ENCODE data around the gene SPRED1. TPM values are rescaled to one million over a fixed set of nuclear protein-coding genes. Genes with fewer than 3 reads are reported as not detected.

SPRED1 gene
- total RNA-seq, 1 donor from 2014 or later, result 29.8 TPM

- TF ChIP-seq CTCF (IDR thresholded peaks at IDR 0.05), result no peak
- H3K9me3 Mint-ChIP-seq (ENCODE audit: low read depth), result peaks cover 3% of the 10 kb centered on the region
- H3K27me3 Mint-ChIP-seq (ENCODE audit: low read depth), result no peaks in the 10 kb centered on the region
- H3K27ac Mint-ChIP-seq (ENCODE audit: unreplicated experiment), result peak overlapping the region; percentile 50
- peaks cover 36% of the 10 kb centered on the region for H3K4me1 Mint-ChIP-seq (ENCODE audit: low read depth)
- no peaks in the 10 kb centered on the region for H3K36me3 Mint-ChIP-seq (ENCODE audit: low read depth)
- no peak for DNase-seq (ENCODE audit: low spot score)
- H3K4me3 Mint-ChIP-seq (ENCODE audit: unreplicated experiment), result no peak overlapping the region
Measured at GRCh38 chr15:38398134-38398533, 145.5 kb downstream of the SPRED1 start.

- Mint-ChIP-seq H3K27ac (ENCODE audit: unreplicated experiment) (peak overlapping the region; percentile 52), H3K9me3 (ENCODE audit: low read depth) (peaks cover 3% of the 10 kb centered on the region), H3K4me3 (ENCODE audit: unreplicated experiment) (no peak overlapping the region), H3K36me3 (ENCODE audit: low read depth) (no peaks in the 10 kb centered on the region), H3K27me3 (ENCODE audit: low read depth) (no peaks in the 10 kb centered on the region), H3K4me1 (ENCODE audit: low read depth) (peaks cover 36% of the 10 kb centered on the region)
- no peak for DNase-seq (ENCODE audit: low spot score)
- TF ChIP-seq CTCF (IDR thresholded peaks at IDR 0.05), result no peak
Measured at GRCh38 chr15:38401106-38401505, 148.5 kb downstream of the SPRED1 start.

- Mint-ChIP-seq H3K27ac (ENCODE audit: unreplicated experiment) (no peak overlapping the region), H3K4me3 (ENCODE audit: unreplicated experiment) (no peak overlapping the region), H3K36me3 (ENCODE audit: low read depth) (no peaks in the 10 kb centered on the region), H3K9me3 (ENCODE audit: low read depth) (peaks cover 3% of the 10 kb centered on the region), H3K27me3 (ENCODE audit: low read depth) (no peaks in the 10 kb centered on the region), H3K4me1 (ENCODE audit: low read depth) (peaks cover 34% of the 10 kb centered on the region)
- DNase-seq (ENCODE audit: low spot score), result no peak
- no peak for TF ChIP-seq CTCF (IDR thresholded peaks at IDR 0.05)
Measured at GRCh38 chr15:38401701-38402100, 149.1 kb downstream of the SPRED1 start.

- H3K4me3 Mint-ChIP-seq (ENCODE audit: unreplicated experiment), result no peak overlapping the region
- H3K27ac Mint-ChIP-seq (ENCODE audit: unreplicated experiment), result no peak overlapping the region
- H3K4me1 Mint-ChIP-seq (ENCODE audit: low read depth), result peaks cover 6% of the 10 kb centered on the region
- H3K27me3 Mint-ChIP-seq (ENCODE audit: low read depth), result no peaks in the 10 kb centered on the region
- H3K9me3 Mint-ChIP-seq (ENCODE audit: low read depth), result peaks cover 3% of the 10 kb centered on the region
- no peak for TF ChIP-seq CTCF (IDR thresholded peaks at IDR 0.05)
- no peaks in the 10 kb centered on the region for H3K36me3 Mint-ChIP-seq (ENCODE audit: low read depth)
- DNase-seq (ENCODE audit: low spot score), result no peak
Measured at GRCh38 chr15:38406436-38406835, 153.8 kb downstream of the SPRED1 start.

Other genes with a start within 250 kb of the SPRED1 start
- gene FAM98B, start 201.3 kb downstream of the SPRED1 start, total RNA-seq, result 15.6 to 20.9 TPM (median 17.2 TPM) in 3 replicates

All from chondrocyte (in vitro differentiated cells).